Measurements from ENCODE around the gene CCDC15.
"Not testable (repeated sequence)": the region's sequence is repeated elsewhere in the genome, so short reads cannot be mapped to it uniquely, and the experiment has no call there.

The CCDC15 gene

DNA sequence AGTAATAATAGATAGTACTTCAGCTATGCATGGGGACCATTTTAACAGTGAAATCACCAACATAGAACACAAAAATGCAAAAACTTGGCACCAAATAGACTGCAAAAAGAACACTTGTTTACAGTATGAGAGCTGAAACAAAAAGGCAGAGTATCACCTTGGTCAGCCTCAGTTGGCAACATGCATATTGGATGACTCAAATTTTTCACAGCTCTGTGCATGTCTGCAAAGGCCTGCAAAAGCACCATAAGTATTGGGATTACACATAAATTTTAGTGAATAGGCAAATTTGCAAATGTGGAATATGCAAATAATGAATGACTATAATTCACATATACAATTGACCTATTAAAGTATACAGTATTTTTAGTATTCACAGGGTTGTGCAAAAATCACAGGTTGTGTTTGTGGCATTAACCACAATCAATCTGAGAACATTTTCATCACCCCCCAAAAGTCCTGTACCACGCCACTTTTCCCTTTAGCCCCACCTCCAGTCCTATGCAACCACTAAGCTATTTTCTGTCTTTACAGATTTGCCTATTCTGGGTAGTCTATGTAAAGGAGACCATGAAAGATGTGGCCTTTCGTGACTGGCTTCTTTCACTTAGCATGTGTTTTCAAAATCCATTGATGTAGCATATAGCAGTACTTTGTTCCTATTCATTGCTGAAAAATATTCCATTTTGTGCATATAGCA lies 47.2 kb downstream of the CCDC15 start:
- DNase-seq: no peak

DNA sequence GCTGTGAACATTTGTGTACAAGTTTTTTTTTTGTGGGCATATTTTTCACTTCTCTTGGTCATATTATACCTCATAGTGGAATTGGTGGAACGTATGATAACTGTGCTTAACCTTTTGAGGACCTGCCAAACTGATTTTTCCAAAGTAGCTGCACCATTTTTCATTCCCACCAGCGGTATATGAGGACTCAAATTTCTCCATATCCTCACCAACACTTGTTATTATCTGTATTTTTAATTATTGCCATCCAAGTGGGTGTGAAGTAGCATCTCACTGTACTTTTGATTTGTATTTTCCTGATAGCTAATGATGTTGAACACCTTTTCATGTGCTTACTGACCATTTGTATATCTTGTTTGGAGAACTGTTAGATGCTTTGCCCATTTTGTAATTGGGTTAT lies 47.8 kb downstream of the CCDC15 start:
- DNase-seq: no peak

DNA sequence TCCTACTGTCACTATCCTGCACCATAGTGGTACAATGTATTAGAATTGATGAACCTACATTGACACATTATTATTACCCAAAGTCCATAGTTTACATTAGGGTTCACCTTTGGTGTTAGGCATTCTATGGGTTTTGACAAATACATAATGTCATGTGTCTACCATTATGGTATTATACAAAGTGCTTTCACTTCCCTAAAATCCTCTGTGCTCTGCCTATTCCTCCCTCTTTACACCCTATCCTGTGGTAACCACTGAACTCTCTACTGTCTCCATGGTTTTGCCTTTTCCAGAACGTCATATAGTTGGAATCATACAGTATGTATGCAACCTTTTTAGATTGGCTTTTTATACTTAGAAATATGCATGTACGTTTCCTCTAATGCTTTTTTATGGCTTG lies 51.5 kb downstream of the CCDC15 start:
- DNase-seq: no peak

DNA sequence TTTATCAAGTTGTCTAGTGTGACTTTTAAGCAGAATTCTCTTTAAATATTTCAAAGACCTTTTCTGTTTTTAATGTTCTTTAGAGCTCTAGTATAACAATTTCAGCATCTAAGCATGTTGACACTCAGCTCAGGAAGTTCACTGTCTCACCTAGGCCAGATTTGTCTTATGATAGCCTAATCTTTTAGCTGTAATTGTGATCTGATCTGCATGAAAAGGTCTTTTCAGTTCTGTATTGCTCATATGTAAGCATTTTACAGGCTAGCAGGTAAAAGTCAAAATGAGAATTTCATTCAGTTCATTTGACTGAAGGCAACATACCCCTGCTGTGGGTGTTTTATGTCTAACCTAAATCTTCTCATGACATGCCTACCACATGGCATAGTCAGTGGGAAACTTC lies 62.4 kb downstream of the CCDC15 start:
- no peak for DNase-seq

DNA sequence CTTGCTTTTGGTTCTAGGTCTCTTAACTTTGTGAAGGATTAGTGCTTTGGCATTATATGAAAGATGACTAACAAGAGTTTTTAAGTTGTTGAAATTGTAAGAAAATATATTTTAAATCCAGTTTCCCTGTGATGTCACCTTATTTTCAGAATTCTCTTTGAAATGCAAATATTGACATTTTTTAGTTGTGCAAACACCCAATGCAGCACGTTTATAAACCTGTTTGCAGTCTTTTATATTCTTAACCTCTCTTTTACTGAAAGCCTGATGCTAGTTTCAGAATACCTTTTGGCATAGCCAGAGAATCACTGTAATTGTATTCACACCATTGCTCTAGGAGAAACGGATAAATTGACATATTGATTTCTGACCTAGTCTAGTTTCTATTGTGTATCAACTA lies 66.3 kb downstream of the CCDC15 start:
- DNase-seq: no peak

DNA sequence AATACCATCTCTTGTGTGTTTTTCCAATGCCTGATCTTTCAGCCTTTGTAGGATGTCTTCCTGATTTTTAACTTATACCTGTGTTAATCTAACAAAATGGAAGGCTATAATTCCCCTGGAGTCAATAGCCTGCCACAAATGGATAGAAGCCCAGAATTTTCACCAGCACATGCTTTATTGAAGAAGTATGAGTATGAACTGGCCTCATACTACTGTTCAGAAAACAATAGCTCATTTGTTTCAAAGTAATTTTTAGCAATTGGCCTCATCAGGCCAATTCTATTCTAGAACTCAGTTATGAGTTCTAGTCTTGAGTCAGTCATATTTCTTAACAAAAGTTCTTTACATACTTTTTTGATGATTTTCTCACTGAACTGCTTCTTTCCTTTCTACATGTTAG lies 68.5 kb downstream of the CCDC15 start:
- no peak for DNase-seq

DNA sequence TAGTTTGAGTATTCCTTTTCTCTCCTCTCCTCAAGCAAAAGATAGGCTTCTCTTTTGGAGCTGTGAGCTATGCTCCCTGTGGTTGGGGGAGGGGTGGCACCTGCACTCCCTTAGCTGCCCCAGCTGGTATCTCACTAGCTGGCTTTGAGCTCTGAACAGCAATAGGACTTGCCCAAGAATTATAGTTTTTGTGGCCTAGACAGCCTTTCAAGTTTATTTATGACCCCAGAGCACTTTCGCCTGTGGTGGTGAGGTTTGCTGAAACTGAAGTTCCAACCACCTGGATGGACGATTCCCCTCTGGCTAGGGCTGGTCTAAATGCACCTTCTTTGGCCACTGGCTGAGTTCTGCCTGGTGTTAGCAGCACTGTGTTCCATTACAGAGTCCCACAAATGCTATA lies 72.0 kb downstream of the CCDC15 start:
- DNase-seq: no peak

DNA sequence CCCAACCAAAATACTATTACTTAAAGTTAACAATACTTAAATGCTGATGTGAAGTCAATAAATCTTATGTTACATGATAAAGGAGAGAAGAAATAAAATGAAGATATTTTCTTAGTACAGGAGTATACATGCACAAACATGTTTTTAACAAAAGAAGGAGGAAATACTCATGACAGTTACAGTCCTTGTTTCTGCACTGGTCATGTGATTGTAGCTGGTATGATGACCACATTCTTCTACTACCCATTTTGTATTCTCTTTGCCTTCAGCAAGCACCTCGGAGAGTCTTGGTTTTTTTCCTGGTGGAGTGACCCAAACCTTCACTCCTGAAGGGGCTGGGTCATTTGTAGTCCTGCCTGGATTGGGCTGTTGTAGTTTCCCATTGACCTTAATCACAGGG lies 75.4 kb downstream of the CCDC15 start:
- not testable (repeated sequence) for DNase-seq

DNA sequence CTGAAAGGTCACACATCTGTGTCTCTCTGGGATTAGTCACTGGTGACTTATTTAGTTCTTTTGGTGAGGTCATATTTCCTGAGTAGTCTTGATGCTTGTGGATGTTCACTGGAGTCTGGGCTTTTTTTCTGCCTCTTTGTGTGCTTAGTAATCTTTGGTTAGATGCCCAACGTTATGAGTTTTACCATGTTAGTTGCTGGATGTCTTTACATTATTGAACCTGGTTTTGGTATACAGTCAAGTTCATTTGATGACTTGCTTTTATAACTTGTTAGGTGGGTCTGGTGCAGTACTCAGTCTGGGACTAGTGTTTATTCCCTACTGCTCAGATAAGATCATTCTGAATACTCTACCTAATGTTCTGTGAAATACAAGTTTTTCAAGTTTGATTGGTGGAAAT lies 82.9 kb downstream of the CCDC15 start:
- no peak for DNase-seq

DNA sequence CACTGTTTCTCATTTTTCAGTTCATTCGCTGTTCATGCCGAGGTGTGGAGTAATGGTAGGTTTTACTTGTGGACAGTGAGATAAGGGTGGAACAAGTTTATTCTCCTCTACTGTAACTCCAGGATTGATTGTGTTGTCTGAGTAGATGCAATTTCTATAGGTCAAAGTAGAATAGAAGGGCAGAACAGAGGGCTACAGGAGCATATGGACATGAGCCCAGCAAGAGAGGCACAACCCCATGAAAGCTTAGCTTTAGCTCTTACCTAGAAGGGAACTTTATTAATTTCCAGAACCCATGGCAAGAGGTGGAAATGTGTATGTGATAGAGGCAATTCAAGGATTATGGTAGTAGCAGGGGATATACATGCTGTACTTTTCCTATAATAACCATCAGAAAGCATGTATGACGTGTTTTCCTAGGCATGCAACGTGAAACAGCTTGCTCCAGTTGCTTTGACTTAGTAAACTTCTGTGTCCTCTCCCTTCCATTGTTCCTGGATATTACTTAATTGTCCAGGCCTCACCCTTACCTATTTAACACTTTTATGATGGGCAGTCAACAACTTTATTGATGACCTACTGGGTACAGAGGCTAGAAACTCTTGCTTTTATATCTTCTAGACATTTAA lies 95.3 kb downstream of the CCDC15 start:
- DNase-seq: no peak

DNA sequence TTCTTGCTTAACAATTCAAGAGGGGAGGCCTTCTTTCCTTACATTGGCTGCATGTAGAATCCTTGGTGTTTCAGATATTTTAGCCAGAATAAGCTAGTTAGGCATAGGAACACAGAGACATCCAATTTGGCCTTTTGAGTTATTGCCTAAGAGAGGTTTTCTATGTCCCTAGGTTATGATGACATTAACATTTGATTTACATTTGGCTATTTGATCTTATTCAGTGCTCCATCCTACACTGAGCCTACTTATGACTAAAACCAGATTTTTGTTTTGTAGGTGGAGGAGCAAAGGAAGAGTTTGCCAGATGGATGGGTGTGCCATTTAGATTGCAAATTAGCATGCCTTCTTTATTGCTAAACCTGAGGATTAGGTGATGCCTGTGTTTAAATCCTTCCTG lies 98.0 kb downstream of the CCDC15 start:
- peak in 1 of 2 experiments; percentile 14 for DNase-seq

DNA sequence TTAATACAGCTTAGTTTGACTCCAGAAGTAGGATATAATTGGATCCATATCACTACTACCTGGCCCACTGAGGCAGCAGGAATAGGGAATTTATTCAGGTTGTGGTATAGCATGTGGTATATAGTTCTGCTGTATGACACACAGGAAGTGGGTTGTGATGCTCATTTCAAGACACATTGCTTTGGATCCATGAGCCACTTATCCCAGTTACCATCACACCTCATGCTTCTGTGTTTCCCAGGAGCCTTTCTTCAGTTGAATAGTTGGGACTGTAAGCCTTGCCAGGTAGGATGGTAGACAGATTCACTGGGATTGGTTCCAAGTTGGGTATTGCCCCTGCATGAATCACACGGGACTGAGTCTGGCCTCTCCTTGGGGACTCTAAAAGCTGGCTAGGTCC lies 99.2 kb downstream of the CCDC15 start:
- no peak for DNase-seq

DNA sequence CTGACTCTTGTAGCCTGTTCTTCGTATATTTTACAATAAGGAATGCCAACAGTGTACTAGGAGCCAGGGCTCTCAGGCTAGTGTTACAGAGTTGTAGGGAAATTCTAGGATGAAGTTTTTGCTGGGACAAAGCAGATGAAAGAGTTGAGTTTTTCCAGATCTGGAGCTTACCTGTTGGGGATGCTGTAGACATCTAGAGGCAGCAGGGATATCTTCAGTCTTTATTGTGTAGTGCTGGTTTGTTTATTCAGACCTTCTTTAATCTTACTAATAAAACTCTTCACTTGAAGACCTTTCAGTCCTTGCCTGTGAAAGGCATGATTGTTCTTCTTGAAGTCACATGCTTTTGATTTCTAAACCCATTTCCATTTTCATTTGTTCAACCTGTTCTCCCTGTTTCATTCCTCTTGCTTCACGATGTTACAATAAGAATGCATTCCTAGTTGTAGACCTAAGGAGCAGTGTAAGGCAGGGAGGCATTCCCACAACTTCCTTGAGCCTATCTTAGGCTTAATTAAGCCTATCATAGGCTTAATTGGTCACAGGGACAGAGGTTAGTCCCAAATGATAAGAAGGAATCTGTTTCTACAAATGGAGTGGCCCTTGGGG lies 101.2 kb downstream of the CCDC15 start:
- no peak for DNase-seq

DNA sequence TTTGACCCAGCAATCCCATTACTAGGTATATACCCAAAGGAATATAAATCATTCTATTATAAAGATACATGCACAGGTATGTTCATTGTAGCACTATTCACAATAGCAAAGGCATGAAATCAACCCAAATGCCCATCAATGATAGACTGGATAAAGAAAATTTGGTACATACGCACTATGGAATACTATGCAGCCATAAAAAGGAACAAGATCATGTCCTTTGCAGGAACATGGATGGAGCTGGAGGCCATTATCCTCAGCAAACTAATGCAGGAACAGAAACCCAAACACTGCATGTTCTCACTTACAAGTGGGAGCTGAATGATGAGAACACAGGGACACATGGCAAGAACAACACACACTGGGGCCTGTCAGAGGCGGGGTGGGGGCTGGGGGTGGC lies 102.1 kb downstream of the CCDC15 start:
- not testable (repeated sequence) for DNase-seq

DNA sequence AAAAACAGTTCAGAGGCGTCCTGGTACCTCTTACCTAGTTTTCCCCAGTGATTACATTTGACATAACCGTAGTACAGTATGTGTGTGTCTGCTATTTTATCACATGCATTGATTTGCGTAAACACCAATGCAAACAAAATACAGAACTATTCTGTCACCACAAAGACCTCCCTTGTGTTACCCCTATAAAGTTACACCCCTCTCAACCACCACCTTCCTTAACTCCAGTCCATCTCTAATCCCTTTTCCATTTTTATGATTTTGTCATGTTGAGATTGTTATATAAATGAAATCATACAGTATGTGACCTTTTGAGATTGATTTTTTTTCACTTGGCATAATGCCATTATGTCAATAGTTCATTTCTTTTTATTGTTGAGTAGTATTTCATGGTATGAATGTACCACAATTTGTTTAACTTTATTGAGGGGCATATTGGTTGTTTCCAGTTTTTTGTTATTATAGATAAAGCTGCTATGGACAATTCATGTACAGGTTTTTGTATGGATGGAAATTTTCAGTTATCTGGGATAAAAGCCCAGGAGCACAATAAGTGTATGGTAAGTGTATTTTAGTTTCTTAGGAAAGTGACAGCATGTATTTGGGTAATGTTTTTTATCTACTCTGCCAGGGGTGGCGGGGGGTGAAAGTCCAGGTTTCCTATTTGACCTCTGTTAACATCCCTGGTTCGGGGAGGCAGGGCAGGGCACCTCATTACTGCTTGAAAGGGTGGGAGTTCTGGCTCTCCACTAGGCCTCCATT lies 103.1 kb downstream of the CCDC15 start:
- DNase-seq: no peak

DNA sequence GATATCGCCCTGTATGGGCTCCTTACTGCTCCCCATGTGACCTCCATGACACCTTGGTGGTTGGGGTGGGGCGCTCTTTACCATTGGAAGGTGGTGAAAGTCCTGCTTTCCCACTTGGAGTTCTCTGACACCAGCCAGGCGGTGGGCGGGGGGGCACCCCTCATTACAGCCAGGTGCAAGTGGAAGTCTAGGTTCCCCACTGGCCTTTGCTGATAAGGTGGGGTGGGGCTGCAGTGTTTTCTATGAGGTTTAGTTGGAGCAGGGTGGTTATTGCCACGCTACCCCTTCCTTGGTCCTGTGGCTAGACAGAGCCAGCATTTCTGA lies 103.7 kb downstream of the CCDC15 start:
- no peak for DNase-seq

DNA sequence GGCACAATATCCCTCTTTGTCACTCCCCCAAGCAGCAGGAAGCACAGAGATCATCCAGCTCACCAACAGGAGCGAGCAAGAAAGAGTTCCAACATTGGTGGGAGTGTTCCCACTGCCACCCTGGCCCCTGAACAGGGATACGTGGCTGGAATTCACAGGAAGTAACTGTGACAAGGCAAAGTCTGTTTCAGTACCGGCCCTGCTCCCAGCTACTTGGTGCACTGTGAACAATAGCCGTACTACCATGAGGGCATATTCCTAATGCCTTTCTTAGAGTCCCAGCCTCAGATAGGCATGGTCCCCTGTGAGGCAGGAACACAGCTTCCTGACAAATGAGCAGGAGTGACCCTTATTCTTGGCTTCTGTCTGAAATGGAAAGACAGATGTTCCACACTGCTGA lies 107.3 kb downstream of the CCDC15 start:
- no peak for DNase-seq

DNA sequence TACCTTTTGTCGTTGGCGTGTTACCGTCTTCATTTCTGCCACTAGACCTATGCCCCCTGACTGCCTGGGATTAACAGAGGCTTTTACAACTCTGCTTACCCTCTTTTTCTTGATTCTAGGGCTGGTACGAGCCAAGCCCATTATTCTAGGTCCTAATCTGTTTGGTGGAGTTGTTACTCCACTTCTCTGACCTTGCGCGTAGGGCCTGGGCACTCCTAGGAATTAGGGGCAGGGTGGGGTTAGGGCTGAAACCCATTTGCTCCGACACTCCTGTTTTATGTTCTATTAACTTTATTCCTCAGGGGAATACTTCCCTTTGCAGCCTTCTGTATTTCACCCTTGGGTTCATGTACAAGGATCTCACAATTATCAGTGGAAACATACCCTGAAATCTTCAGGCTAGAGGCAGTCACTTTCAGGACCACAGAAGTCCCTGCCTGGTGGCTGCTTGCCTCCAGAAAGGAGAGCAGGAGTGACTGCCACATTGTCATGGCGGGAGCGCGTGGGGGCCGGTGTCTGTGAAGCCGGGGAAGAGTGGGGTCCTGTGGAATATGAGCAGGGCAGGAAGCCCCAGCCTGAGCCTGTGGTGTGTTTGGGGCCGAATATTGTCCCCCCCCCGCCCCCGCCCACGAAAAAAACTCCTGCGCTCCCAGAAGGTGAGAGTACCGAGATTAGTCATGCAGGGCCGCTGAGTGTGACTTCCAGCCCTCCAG lies 108.4 kb downstream of the CCDC15 start:
- no peak for DNase-seq

DNA sequence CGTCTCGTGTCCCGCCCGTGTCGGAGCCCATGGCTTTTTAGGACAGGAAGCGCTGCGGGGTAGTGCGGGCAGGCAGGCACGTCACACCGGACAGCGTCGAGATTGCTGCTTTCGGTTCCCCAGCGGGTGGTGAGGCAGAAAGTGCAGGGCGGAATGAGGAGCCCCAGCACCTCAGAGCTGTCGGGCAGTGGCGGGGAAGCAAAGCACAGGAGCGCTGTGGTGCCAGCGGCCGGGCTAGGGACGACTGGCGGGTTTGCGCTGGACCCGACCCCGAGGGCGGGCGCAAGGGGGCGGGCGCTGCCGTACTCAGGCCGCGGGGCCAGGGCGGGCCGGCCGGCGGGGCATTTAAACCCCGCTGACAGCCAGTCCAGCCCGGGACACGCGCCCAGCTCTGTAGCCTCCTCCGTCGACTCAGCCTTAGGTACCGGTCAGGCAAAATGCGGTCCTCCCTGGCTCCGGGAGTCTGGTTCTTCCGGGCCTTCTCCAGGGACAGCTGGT lies 109.0 kb downstream of the CCDC15 start, which contains the start of gene SLC37A2:
SLC37A2 (plus strand) TSS at position 375 of the 498 bp plus-strand sequence; CDS start at position 438, 63 bp downstream.
- peak in 1 of 2 experiments; percentile 39 for DNase-seq

DNA sequence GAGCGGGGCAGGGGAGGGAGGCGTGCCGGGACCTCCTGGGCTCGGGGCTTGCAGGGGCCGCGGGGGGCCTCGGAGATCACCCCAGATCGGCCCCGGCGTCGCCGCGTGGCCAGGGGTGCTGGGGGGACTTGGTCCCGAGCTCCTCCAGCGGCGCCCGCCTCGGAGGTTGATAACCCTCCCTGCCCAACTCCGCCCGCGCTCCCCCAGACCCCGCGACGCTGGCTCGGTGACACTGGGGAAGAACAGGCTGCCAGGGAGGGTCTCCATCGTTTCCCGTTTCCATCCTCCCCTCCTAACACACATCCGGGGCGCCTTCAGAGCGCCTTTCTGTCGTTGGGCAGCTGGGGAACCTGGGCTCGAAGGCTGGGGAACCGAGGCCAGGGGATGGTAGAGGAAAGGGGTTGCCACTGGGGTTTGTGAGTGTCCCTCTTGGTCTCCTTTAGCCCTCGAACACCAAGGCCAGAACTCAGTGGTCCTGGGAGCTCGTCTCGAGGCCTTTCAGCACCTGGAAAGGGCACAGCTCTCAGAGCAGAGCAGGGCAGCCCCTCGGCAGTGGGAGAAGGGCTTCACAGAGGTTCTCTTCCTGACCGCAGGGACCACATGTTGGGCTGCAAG lies 109.5 kb downstream of the CCDC15 start:
- no peak for DNase-seq

DNA sequence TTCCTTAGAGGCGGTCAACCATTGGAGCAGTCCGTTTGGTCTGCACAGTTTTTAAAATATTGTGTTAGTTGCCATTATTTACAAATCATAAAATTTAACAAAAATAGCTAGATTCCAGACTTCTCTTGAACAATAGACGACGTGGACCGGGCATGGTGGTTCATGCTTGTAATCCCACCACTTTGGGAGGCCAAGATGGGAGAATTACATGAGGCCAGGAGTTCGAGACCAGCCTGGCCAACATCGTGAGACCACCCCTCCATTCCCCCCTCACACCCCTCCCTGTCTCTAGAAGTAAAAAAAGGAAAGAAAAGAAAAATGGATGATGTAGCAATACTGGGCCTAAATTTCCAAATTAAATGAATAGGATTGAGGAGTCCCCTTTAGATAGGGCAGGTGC lies 110.1 kb downstream of the CCDC15 start:
- DNase-seq: no peak

DNA sequence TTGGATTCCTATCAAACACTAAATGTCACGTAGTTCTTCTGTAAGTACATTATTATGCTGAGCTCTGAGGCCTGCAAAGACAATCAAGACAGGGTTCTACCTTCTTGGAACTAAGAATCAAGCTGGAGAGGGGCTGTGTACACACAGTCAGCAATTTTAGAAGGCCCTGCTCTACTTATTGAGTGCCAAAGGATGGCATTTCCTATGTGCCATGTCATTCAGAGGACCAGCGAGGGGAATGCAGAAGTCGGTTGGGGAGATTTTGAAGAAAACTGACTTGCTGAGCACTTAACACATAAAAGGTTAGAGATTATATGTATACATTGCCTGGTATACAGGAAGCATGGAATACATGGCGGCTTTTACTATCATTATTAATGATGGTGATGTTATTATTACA lies 114.4 kb downstream of the CCDC15 start:
- no peak for DNase-seq

Data from NCI-H524 (cell line).